Lower lobe of right lung (tissue), 2 donors: Measurements from ENCODE around the gene ID1. TPM values are rescaled to one million over a fixed set of nuclear protein-coding genes. Genes with fewer than 3 reads are reported as not detected.

ENCODE experiments used
- ATAC-seq, 2 donors: fragments of 200-7000 bp; cut with Tn5 transposase; one replicate each; pipeline ENCODE4 v1.9.1; 2020 to 2022; ENCODE audit warnings: mild to moderate bottlenecking in 2 of 2, moderate library complexity in 2 of 2
- DNase-seq: peaks from one replicate; pipeline ENCODE4 v3.0.0-alpha.2; 2020
- H3K27ac ChIP-seq: fragments of 200-600 bp; one replicate; pipeline ENCODE4 v1.8.0; 2022
- H3K27me3 ChIP-seq: fragments of 200-600 bp; one replicate; pipeline ENCODE4 v1.8.0; 2022; ENCODE audit warnings: low read depth
- H3K36me3 ChIP-seq: fragments of 200-600 bp; one replicate; pipeline ENCODE4 v1.8.0; 2022; ENCODE audit warnings: mild to moderate bottlenecking
- H3K4me1 ChIP-seq: fragments of 200-600 bp; one replicate; pipeline ENCODE4 v1.8.0; 2022
- H3K4me3 ChIP-seq: fragments of 200-600 bp; one replicate; pipeline ENCODE4 v1.8.0; 2022; ENCODE audit warnings: mild to moderate bottlenecking
- H3K9me3 ChIP-seq: fragments of 200-600 bp; one replicate; pipeline ENCODE4 v1.8.0; 2022
- intact Hi-C: fragments of 100-400 bp; cut with DNase I; formaldehyde crosslinking; loops from one replicate; pipeline ENCODE4 v1.11.0; 2022
- total RNA-seq: library from RNA; stranded (reverse); fragmentation: NEBNext Ultra II Directional; extraction: Animal tissue kit (Norgen Biotek cat#: 25700); gene quantifications from one replicate; pipeline ENCODE4 v1.2.1, GENCODE V29; 2021
- TF ChIP-seq, protein P1 (sequence below): fragments of 200-600 bp; IDR thresholded peaks from one replicate; pipeline ENCODE4 v1.8.0; 2022; ENCODE audit warnings: antibody characterized with exemption, mild to moderate bottlenecking
- donor health status: DM: no; HTN: yes; CAD: no; lungs with severe emphysema.

The ID1 gene
- total RNA-seq, 1 donor from 2014 or later = 196 TPM

DNA sequence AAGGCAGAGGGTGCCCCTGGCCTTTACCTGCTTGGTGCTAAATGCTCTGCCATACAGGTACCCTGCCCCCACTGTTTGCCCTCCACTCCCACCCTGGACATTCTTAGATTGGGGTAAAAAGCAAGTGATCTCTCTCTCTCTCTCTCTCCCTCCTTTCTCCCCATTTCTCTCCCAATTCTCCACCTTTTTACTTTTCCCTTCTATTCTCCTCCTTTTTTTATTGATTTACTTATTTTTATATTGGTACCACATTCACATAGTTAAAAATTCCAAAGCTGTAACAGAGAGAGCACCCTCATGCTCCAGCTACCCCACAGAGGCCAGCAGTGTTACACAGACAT is 37.7 kb upstream of the ID1 start:
- ATAC-seq (no peak), DNase-seq (no peak)
- Histone ChIP-seq H3K4me3 (no peak overlapping the region), H3K36me3 (peaks cover 72% of the 10 kb centered on the region), H3K9me3 (no peaks in the 10 kb centered on the region), H3K27me3 (no peaks in the 10 kb centered on the region), H3K27ac (no peak overlapping the region), H3K4me1 (peaks cover 39% of the 10 kb centered on the region)
- TF ChIP-seq, protein P1, sequence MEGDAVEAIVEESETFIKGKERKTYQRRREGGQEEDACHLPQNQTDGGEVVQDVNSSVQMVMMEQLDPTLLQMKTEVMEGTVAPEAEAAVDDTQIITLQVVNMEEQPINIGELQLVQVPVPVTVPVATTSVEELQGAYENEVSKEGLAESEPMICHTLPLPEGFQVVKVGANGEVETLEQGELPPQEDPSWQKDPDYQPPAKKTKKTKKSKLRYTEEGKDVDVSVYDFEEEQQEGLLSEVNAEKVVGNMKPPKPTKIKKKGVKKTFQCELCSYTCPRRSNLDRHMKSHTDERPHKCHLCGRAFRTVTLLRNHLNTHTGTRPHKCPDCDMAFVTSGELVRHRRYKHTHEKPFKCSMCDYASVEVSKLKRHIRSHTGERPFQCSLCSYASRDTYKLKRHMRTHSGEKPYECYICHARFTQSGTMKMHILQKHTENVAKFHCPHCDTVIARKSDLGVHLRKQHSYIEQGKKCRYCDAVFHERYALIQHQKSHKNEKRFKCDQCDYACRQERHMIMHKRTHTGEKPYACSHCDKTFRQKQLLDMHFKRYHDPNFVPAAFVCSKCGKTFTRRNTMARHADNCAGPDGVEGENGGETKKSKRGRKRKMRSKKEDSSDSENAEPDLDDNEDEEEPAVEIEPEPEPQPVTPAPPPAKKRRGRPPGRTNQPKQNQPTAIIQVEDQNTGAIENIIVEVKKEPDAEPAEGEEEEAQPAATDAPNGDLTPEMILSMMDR = no peak
- intact Hi-C loops = no loop called here

DNA sequence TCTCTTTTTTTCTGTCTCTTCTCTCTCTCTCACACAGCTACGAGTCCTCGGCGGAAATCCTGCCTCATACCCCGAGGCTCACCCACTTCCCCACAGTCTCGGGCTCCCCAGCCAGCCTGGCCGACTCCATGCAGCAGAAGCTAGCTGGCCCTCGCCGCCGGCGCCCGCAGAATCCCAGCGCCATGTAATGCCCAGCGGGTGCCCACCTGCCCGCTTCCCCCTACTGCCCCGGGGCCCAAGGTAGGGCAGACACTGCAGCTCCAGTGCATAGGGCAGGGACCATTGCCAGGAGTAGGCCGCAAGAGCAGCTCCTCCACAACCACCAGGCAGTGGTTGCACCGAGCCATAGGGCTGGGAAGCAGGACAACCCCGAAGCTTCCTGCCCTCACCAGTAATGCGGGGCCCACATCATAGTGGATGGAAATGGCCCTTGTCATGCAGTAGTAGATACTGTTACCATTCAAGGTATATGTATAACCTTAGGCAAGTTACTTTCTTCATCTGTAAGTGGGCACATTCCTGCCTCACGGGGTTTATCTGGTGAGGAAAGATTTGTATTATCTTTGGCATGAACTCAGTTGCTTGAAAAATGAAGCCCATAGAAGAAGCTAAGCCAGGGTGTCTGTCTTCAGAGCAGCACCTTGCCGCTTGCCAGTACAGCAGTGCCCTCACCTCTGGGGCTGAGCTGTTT is 36.9 kb upstream of the ID1 start:
- Histone ChIP-seq H3K9me3 (no peaks in the 10 kb centered on the region), H3K27me3 (no peaks in the 10 kb centered on the region), H3K4me1 (peaks cover 38% of the 10 kb centered on the region), H3K4me3 (no peak overlapping the region), H3K27ac (no peak overlapping the region), H3K36me3 (peaks cover 67% of the 10 kb centered on the region)
- ATAC-seq (no peak), DNase-seq (no peak)
- TF ChIP-seq, protein P1 = no peak
- intact Hi-C loops = no loop called here

DNA sequence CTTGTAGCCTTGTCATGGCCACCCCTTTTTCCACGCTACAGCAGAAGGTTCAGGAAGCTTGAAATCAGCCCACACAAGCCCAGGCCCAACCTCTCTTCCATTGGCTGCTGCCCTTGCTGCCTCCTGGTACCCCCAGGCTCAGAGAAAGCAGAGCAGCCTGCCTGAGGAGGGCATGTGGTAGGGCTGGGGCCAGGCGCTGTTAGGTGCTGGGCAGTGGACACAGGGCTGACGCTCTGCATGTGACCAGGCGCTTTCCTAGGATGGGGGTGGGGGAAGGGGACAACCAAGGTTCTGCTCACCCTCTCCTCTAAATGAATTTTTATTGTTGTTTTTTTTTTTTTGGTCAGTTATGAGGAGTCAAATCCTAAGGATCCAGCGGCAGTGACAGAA is 36.3 kb upstream of the ID1 start:
- Histone ChIP-seq H3K27ac (no peak overlapping the region), H3K4me1 (peaks cover 40% of the 10 kb centered on the region), H3K9me3 (no peaks in the 10 kb centered on the region), H3K36me3 (peaks cover 61% of the 10 kb centered on the region), H3K4me3 (no peak overlapping the region), H3K27me3 (no peaks in the 10 kb centered on the region)
- DNase-seq (no peak), ATAC-seq (no peak)
- intact Hi-C loops = no loop called here
- TF ChIP-seq, protein P1 = no peak

DNA sequence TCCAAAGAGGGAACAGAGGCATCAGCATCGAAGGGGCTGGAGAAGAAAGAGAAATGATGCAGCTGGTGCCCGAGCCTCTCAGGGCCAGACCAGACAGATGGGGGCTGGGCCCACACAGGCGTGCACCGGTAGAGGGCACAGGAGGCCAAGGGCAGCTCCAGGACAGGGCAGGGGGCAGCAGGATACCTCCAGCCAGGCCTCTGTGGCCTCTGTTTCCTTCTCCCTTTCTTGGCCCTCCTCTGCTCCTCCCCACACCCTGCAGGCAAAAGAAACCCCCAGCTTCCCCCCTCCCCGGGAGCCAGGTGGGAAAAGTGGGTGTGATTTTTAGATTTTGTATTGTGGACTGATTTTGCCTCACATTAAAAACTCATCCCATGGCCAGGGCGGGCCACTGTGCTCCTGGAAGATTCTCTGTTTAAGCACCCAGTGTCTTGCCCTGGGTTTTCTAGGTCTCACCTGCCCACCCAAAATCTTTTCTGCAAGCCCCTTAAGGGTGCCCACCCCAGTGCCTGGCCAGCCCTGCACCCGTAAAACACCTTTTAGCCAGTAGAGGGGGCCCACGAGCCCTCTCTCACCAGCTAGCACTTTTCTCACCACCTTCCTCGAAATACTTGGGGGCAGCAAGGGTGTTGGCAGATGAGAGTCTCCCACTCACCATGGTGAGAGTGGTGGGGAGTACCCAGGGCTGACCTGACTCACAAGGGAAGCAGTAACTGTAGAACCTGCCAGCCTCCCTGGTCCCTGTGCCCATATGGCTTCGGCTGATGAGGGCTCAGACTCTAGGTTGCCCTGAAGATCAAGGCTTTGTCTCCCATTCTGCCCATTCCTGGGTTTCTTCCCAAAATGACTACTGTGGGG is 35.7 kb upstream of the ID1 start:
- intact Hi-C loops = no loop called here
- H3K4me3 ChIP-seq = no peak overlapping the region

DNA sequence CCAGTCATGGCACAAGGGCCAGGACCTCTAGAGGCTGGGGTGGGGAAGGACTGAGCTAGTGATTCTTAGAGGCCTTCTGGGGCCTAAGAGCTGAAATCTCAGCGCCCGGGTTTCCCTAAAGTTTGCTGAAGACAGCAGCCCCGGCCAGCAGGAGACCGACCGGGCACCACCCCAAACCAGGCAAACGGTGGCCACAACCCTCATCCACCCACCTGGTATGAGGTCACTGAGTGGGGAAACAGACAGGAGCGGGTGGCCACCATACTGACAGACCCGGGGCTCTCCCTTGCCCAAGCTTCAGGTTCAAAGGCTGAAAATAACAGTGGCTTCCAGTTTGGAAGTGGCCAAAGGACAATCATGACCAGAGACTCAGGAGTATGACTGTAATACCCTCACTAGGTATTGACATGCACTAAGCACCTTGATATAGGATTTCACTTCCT is 35.0 kb upstream of the ID1 start:
- no peak for ATAC-seq
- Histone ChIP-seq H3K27me3 (no peaks in the 10 kb centered on the region), H3K36me3 (peaks cover 49% of the 10 kb centered on the region), H3K27ac (peak overlapping the region; percentile 92), H3K4me3 (no peak overlapping the region), H3K9me3 (no peaks in the 10 kb centered on the region), H3K4me1 (peaks cover 48% of the 10 kb centered on the region)
- intact Hi-C loops = no loop called here
- no peak for DNase-seq
- TF ChIP-seq, protein P1 = no peak

More for the DNA sequence above, 35.7 kb upstream of the ID1 start:
- Histone ChIP-seq H3K36me3 (peaks cover 55% of the 10 kb centered on the region), H3K4me1 (peaks cover 47% of the 10 kb centered on the region), H3K9me3 (no peaks in the 10 kb centered on the region), H3K27me3 (no peaks in the 10 kb centered on the region), H3K27ac (peak overlapping the region; percentile 92)
- TF ChIP-seq, protein P1 = peak; percentile 89
- DNase-seq (peak; percentile 63), ATAC-seq (peak; percentile 1 to 21)
